ENCODE measurements around the gene OR2H1.
A peak's percentile ranks its signal among the peaks of the same experiment; 100 is the strongest.
"Not testable (repeated sequence)": the region's sequence is repeated elsewhere in the genome, so short reads cannot be mapped to it uniquely, and the experiment has no call there.

The OR2H1 gene

GRCh38 chr6:29456971-29457370, at the start of gene OR2H1, which contains the start of gene OR11A1:
OR2H1 (plus strand) TSS chr6:29457155; CDS start chr6:29461770, 4,615 bp downstream.
OR11A1 (minus strand) TSS chr6:29457071; CDS start chr6:29427641, 29,430 bp downstream.
- no peak for DNase-seq

GRCh38 chr6:29414588-29414987, 42.4 kb upstream of the OR2H1 start, which contains the start of gene OR12D1:
OR12D1 (plus strand) TSS chr6:29414928.
- no peak for DNase-seq

GRCh38 chr6:29419516-29419915, 37.4 kb upstream of the OR2H1 start:
- no peak for DNase-seq

GRCh38 chr6:29424168-29424567, 32.8 kb upstream of the OR2H1 start:
- DNase-seq = no peak

- DNase-seq = peak; percentile 16
Observed at GRCh38 chr6:29424575-29424974, 32.4 kb upstream of the OR2H1 start.

- DNase-seq = no peak
Observed at GRCh38 chr6:29425075-29425474, 31.9 kb upstream of the OR2H1 start.

- no peak for DNase-seq
Observed at GRCh38 chr6:29426654-29427053, 30.3 kb upstream of the OR2H1 start.

- DNase-seq = not testable (repeated sequence)
Observed at GRCh38 chr6:29436730-29437129, 20.2 kb upstream of the OR2H1 start.

GRCh38 chr6:29439006-29439405, 17.9 kb upstream of the OR2H1 start, which contains the start of gene OR10C1:
OR10C1 (plus strand) TSS chr6:29439306; CDS start chr6:29440016, 710 bp downstream.
- DNase-seq = no peak

GRCh38 chr6:29442719-29443118, 14.2 kb upstream of the OR2H1 start:
- DNase-seq = no peak

GRCh38 chr6:29444031-29444430, 12.9 kb upstream of the OR2H1 start:
- DNase-seq = not testable (repeated sequence)

- DNase-seq = no peak
Observed at GRCh38 chr6:29447670-29448069, 9.3 kb upstream of the OR2H1 start.

GRCh38 chr6:29451471-29452193, 5.3 kb upstream of the OR2H1 start:
- DNase-seq = no peak

- no peak for DNase-seq
Observed at GRCh38 chr6:29461021-29461814, 4.3 kb downstream of the OR2H1 start.

GRCh38 chr6:29462022-29462421, 5.1 kb downstream of the OR2H1 start:
- no peak for DNase-seq

GRCh38 chr6:29465279-29465678, 8.3 kb downstream of the OR2H1 start:
- no peak for DNase-seq

GRCh38 chr6:29465801-29466200, 8.8 kb downstream of the OR2H1 start:
- DNase-seq = no peak

GRCh38 chr6:29466241-29466640, 9.3 kb downstream of the OR2H1 start:
- no peak for DNase-seq

GRCh38 chr6:29474996-29475395, 18.0 kb downstream of the OR2H1 start:
- DNase-seq = no peak

GRCh38 chr6:29477923-29478450, 21.0 kb downstream of the OR2H1 start:
- DNase-seq = no peak

- no peak for DNase-seq
Observed at GRCh38 chr6:29478740-29479139, 21.8 kb downstream of the OR2H1 start.

- DNase-seq = no peak
Observed at GRCh38 chr6:29479560-29479959, 22.6 kb downstream of the OR2H1 start.

- no peak for DNase-seq
Observed at GRCh38 chr6:29483186-29483585, 26.2 kb downstream of the OR2H1 start.

GRCh38 chr6:29483735-29484134, 26.8 kb downstream of the OR2H1 start:
- DNase-seq = no peak
